GM21737 (cell line): ENCODE results near the gene RPH3AL.

Experiments
- ATAC-seq: cut with Tn5 transposase; IDR thresholded peaks from one replicate; pipeline ENCODE4 v1.9.1; 2021; ENCODE audit warnings: mild to moderate bottlenecking, moderate library complexity; ENCODE audit not compliant: unreplicated experiment

Gene RPH3AL

DNA sequence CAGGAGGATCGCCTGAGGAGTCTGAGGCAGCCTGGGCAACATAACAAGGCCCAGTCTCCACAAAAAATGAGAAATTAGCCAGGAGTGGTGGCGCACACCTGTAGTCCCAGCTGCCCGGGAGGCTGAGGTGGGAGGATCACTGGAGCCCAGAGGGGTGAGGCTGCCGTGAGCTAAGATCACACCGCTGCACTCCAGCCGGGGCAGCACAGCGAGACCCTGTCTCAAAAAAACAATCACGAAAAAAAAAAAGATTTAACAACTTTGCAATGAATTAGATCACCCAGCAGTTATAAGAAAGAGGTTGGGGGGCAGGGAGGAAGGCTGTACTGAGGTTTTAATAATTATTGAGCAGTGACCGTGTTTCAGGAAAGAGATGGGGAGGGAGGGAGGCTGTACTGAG lies 49.4 kb downstream of the RPH3AL start:
- ATAC-seq: no peak

- ATAC-seq: no peak
Measured at GRCh38 chr17:302300-302698, 50.3 kb downstream of the RPH3AL start.

GRCh38 chr17:301681-302299 lies 50.8 kb downstream of the RPH3AL start:
- ATAC-seq: no peak

- no peak for ATAC-seq
Measured at GRCh38 chr17:300881-301280, 51.7 kb downstream of the RPH3AL start.

- ATAC-seq: no peak
Measured at GRCh38 chr17:299546-299945, 53.1 kb downstream of the RPH3AL start.

DNA sequence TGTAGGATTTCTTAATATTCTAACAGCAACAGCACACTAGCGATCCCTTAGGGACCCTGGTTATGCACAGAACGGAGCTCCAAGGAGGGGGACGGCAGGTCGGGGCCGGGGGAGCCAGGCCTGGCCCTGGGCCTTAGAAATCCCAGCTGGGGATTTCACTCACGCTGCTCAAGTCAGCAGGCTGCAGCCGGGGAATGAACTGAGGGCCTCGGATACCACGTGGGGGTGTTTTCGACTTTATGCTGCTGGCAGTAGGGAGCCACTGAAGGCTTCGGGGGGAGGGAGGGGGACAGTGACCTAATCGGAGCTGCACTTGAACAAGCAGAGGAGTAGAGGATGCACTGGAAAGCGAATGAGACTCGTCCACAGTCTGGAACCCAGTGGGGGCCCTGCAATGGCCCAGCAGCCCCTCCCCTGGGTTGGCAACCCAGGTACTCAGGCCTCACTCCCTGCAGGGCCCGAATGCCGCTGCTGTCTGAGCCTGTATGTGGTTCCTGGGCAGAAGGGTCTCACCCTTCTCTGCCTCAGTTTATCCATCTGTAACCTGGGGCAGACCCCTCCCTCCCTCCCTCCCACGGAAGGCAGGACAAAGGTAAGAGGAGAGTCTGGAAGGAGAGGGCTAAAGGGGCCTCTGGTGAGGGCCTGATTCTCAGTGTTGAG lies 53.7 kb downstream of the RPH3AL start:
- ATAC-seq: no peak

DNA sequence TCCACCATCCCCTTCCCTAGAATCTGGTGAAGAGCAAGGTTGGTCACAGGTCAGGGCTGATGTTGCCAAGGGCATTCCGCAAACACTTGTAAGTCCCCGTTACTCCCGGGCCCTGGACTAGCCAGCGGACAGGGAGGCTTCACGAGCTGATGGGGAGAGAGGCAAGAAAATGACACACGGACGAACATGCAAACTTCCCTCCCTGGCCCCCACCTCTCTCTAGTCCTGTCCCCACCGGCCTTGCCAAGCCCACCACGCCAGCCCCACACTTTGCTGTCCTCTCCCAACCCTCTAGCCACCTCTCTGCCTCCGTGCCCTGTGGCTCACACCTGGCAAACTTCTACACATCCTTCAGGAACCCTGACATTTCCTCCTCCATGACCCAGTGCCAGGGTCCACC lies 54.8 kb downstream of the RPH3AL start:
- ATAC-seq: no peak

- no peak for ATAC-seq
Measured at GRCh38 chr17:296906-297690, 55.5 kb downstream of the RPH3AL start.

- no peak for ATAC-seq
Measured at GRCh38 chr17:296379-296778, 56.2 kb downstream of the RPH3AL start.

GRCh38 chr17:292531-293382 lies 59.9 kb downstream of the RPH3AL start:
- ATAC-seq: no peak

- ATAC-seq: no peak
Measured at GRCh38 chr17:292016-292415, 60.6 kb downstream of the RPH3AL start.

DNA sequence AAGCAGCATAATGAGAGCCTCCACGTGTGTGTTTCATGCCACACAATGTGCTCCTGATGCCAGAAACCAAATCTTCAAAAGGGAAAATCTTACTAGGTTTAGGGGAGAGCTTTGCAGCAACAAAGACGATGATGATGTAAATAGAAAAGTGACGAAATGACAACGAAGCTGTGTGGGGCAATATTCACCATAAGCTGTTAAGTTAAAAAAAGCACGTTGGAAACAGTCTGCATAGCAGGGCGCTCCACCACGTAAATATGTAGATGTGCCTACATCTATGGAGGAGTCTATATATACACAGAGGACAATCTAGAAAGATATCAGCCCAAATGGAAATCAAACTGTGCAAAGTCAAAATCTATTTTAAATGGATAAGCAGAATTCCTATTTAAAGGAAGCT lies 61.0 kb downstream of the RPH3AL start:
- no peak for ATAC-seq

DNA sequence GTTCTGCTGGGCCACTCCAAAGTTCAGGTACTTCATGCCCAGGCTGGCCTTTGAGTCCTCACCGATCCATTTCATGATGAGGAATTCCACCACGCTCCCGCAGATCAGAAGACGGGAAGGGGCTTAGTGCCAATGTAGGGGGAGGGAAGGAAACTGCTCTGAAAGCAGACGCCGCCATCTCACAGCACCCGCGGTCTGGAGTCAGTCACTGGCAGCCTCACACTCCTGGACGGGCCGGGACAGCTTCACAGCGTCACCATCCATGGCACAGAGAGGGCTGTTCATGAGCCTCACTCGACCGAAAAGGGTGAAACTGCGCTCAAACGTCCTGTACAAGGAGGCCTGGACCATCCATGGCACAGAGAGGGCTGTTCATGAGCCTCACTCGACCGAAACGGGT lies 62.0 kb downstream of the RPH3AL start:
- no peak for ATAC-seq

GRCh38 chr17:290121-290521 lies 62.5 kb downstream of the RPH3AL start:
- no peak for ATAC-seq

- no peak for ATAC-seq
Measured at GRCh38 chr17:289409-289808, 63.2 kb downstream of the RPH3AL start.

GRCh38 chr17:288802-289356 lies 63.7 kb downstream of the RPH3AL start:
- ATAC-seq: no peak

DNA sequence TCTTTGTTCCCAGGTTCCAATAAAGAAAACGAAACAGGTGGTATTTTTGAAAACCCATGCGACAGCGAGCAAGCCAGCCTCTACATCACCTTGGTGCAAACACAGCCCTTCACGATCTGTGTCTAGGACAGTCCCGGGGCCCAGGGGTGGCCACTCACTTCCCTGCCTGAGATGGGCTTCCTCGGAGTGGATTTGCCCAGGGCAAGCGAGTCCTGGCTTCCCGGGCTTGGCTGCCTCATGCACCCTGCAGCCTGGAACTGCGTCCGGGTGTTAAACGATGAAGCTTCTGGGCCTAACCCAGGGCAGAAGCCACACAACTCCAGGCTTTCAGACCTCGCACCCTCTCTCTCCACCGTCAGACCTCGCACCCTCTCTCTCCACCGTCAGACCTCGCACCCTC lies 66.0 kb downstream of the RPH3AL start:
- ATAC-seq: no peak

DNA sequence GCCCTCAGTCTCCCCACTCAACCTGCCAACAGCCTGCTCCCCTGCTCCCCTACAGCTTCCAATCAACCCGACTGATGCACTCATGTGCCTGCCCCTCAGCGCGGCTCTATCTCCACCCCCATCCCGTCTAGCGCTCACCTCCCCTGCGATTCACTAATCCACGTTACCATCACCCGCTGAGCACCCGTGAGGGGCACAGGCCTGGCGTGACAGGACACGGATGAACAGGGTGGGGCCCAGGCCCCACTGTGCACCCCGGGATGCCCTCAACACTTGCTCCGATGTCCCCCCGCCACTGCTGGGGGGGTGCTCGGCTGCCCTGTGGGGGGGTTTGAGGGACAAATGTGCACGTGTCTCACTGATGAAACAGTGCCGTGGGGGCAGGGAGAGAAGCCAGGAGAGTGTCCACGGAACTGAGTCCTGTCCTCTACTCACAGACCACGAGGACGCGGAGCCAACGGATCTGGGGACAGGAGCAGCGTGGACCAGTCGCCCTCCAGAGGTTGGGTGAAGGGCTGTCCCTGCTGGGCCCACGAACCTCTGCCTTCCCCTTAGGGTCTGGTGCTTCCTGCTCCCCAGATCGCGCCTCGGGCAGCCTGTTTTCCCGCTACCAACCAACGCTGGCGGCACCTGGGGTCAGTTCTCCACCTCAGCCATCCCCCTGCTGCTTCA lies 66.7 kb downstream of the RPH3AL start:
- ATAC-seq: no peak

DNA sequence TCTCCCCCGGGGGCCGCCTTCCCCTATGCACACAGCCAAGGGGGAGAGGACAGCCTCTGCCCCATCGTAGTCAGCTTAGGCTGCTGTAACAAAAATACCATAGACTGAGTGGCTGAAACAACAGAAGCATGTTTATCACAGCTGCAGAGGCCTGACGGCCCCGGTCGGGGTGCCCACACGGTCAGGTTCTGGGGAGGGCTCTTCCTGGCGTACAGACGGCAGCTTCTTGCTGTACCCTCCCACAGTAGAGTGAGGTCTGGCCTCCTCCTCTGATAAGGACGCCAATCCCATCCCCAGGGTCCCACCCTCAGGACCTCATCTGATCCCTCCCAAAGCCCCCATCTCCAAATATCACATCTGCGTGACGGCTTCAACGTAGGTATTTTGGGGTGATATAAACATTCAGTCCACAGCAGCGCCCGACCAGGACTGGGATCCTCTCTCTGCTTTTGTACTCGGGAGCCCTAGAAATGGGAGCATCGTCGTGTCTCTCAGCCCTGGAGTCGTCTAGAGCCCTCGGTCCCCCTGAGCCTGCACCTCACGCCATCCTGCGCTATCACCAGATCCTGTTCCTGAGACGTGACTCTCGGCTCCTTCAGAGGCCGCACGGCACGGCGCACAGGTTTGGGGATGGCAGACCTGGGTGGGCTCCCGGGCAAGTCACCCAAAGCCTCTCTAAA lies 67.8 kb downstream of the RPH3AL start:
- no peak for ATAC-seq
